ENCODE measurements around the gene FNTB. TPM values are rescaled to one million over a fixed set of nuclear protein-coding genes. Genes with fewer than 3 reads are reported as not detected.

Gene FNTB
- total RNA-seq, 1 experiment from 2014 or later, result 20.7 TPM

DNA sequence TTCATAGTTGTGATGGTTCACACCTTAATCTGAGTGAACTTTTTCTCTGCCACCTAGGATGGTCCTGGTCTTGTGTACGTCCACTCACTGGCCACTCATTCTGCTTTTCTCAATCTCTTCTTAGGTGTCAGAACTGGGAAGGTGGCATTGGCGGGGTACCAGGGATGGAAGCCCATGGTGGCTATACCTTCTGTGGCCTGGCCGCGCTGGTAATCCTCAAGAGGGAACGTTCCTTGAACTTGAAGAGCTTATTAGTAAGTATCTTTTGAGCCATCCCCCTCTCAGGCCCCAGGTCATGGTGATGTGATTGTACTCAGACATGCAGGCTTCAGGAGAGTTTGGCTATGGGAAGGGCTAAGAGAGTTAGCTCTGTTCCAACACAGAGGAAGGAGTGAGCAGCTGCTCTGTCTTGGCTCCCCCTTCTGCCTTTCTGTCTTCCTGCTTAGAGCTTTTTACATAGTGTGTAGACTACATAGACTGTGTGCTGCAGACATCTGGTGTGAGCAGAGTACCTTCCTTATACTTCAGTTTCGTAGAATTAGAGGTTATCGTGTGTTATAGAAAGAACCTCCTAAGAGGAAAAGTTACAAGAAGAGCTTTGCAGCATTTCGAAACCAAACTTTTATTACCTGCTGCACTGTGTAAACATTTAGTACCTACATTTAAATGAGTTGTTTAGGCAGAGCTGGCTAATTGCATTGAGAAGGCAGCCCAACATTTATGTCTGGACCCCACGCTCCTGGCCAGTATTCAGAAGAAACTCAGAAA lies 54.2 kb downstream of the FNTB start:
- no peak overlapping the region for H3K23ac ChIP-seq (ENCODE audit: insufficient read length, low read depth, low read length)
- H2BK20ac ChIP-seq (ENCODE audit: low read depth, low read length, poor library complexity, severe bottlenecking), result no peak overlapping the region
- H2BK12ac ChIP-seq (ENCODE audit: insufficient read length, low read depth, low read length), result no peak overlapping the region
- no CpG with 5 or more reads among the region's 9 CpGs for WGBS (ENCODE audit: extremely low coverage, insufficient read length, low lambda C conversion rate)
- no peak overlapping the region for H4K91ac ChIP-seq (ENCODE audit: insufficient read length, low read depth, low read length)
- H3K4me1 ChIP-seq (ENCODE audit: insufficient read depth, low read length), result no peaks in the 10 kb centered on the region
- no peaks in the 10 kb centered on the region for H3K23me2 ChIP-seq (ENCODE audit: insufficient read length, low read depth, low read length, poor library complexity, severe bottlenecking)
- no peaks in the 10 kb centered on the region for H3K9me3 Mint-ChIP-seq
- H4K20me1 ChIP-seq (ENCODE audit: control insufficient read depth, insufficient read depth, insufficient read length), result no peaks in the 10 kb centered on the region
- no peak for DNase-seq
- no peaks in the 10 kb centered on the region for H3K79me1 ChIP-seq (ENCODE audit: insufficient read depth, low read depth, low read length, poor library complexity, severe bottlenecking)
- no peak overlapping the region for H3T11ph ChIP-seq (ENCODE audit: low read length)
- H3K27me3 ChIP-seq (ENCODE audit: insufficient read depth, low read length), result no peaks in the 10 kb centered on the region
- H2BK5ac ChIP-seq (ENCODE audit: insufficient read length, low read length), result no peak overlapping the region
- no peak overlapping the region for H3K27ac ChIP-seq (ENCODE audit: insufficient read length, low read depth, low read length)
- H3K27me3 Mint-ChIP-seq (ENCODE audit: low read depth), result no peaks in the 10 kb centered on the region
- peaks cover 3 to 38% (median 36%) of the 10 kb centered on the region in 3 experiments; a peak in 6 of 7 replicates for H3K36me3 Mint-ChIP-seq (ENCODE audit: insufficient read depth in 1 of 3, low read depth in 3 of 3)
- TF ChIP-seq, protein P1, sequence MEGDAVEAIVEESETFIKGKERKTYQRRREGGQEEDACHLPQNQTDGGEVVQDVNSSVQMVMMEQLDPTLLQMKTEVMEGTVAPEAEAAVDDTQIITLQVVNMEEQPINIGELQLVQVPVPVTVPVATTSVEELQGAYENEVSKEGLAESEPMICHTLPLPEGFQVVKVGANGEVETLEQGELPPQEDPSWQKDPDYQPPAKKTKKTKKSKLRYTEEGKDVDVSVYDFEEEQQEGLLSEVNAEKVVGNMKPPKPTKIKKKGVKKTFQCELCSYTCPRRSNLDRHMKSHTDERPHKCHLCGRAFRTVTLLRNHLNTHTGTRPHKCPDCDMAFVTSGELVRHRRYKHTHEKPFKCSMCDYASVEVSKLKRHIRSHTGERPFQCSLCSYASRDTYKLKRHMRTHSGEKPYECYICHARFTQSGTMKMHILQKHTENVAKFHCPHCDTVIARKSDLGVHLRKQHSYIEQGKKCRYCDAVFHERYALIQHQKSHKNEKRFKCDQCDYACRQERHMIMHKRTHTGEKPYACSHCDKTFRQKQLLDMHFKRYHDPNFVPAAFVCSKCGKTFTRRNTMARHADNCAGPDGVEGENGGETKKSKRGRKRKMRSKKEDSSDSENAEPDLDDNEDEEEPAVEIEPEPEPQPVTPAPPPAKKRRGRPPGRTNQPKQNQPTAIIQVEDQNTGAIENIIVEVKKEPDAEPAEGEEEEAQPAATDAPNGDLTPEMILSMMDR (conservative IDR thresholded peaks at IDR 0.05), result no peak
- H2AK5ac ChIP-seq (ENCODE audit: insufficient read length, low read length), result no peak overlapping the region
- H3K14ac ChIP-seq (ENCODE audit: insufficient read depth, low read length), result no peak overlapping the region
- no peak overlapping the region for H4K8ac ChIP-seq (replicated peaks; ENCODE audit: insufficient read length, low read depth, low read length)
- no peak overlapping the region for H3K4ac ChIP-seq (ENCODE audit: low read depth, low read length)
- H3K27ac Mint-ChIP-seq, result no peak overlapping the region
- no peak overlapping the region for H2BK15ac ChIP-seq (ENCODE audit: low read depth, low read length)
- H2BK120ac ChIP-seq (ENCODE audit: low read depth, low read length, poor library complexity, severe bottlenecking), result no peak overlapping the region
- no peak overlapping the region for H4K5ac ChIP-seq (ENCODE audit: insufficient read length, low read depth, low read length)
- H3K9ac ChIP-seq (ENCODE audit: extremely low read depth, insufficient read length, low read length), result no peak overlapping the region
- no peak overlapping the region for H3K18ac ChIP-seq (ENCODE audit: insufficient read length, low read depth, low read length)
- H3K4me3 Mint-ChIP-seq, result no peak overlapping the region
- no peaks in the 10 kb centered on the region for H3K4me1 Mint-ChIP-seq
- no peaks in the 10 kb centered on the region for H3K9me3 ChIP-seq (ENCODE audit: control insufficient read depth, low read depth, low read length)
- no peaks in the 10 kb centered on the region for H3K79me2 ChIP-seq (ENCODE audit: insufficient read depth, low read length)
- H3K4me2 ChIP-seq (ENCODE audit: insufficient read depth, insufficient read length, low read length), result no peak overlapping the region
- H2AFZ ChIP-seq (ENCODE audit: low read length), result no peak overlapping the region
- no peak overlapping the region for H3K56ac ChIP-seq (ENCODE audit: insufficient read length, low read depth, low read length)

Measured in H9 (cell line).